ENCODE data around the gene RASEF.

GRCh38 chr9:82939451-82939850 is 123.5 kb downstream of the RASEF start:
- no peak for TF ChIP-seq CTCF (conservative IDR thresholded peaks at IDR 0.05; ENCODE audit: low read length)
- no peak for TF ChIP-seq EZH2phosphoT487 (IDR thresholded peaks at IDR 0.05; ENCODE audit: borderline replicate concordance)

Measured in Loucy (cell line).